ENCODE results near the gene TSHZ1.
A peak's percentile ranks its signal among the peaks of the same experiment; 100 is the strongest.

TSHZ1 gene

GRCh38 chr18:75222407-75222806 is 11.8 kb downstream of the TSHZ1 start:
- no peak for DNase-seq

- DNase-seq = no peak
These were observed 13.2 kb downstream of the TSHZ1 start for GRCh38 chr18:75223687-75224347.

DNA sequence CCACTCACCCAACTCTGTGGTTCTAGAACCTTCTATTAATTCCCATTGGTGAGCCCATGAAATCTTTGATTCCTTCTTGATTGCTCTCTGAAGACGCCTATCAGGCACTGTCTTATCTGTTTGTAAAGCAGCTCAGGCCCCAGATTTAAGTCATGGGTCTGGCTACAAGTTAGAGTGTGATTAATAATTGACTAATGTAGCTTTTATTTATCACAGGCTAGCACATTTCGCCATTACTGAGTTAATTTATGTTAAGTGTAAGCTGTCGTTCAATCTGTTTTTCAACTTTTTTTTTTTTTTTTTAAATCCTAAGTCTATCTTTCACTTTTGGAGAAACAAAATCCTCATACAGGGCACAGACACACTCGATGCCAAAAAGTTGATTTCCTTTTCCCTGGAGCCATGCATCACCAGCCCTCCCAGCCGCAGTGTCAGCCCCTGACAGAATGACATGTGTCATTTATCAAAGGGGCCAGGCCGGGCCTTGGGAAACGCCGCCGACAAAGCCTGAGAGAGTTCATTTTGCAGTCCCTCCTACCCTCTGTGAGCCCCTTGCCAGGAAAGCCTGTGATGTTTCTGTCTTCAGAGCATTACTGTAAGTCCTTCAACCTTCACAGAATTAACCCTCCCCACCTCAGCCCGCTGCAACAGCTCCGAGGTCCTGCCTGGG is 15.8 kb downstream of the TSHZ1 start:
- no peak for DNase-seq

DNA sequence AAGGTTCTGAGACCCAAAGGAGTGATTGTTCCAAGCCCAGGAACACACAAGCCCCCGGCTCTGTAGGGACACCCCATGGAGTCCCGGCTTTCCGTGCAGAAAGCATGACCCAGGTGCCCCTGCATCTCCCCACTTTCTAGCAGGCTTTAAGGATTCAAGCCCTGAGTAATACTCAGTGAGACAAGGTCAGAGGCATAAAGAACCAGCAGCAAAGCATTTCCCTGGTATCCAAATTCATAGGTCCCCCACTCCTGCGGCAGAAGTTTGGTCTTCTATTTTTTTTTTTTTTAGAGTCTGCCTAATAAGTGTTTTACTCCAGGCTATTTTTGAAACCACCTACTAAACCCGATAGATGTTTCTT is 16.3 kb downstream of the TSHZ1 start:
- DNase-seq = no peak

- no peak for DNase-seq
These were observed 17.1 kb downstream of the TSHZ1 start for GRCh38 chr18:75227535-75228296.

DNA sequence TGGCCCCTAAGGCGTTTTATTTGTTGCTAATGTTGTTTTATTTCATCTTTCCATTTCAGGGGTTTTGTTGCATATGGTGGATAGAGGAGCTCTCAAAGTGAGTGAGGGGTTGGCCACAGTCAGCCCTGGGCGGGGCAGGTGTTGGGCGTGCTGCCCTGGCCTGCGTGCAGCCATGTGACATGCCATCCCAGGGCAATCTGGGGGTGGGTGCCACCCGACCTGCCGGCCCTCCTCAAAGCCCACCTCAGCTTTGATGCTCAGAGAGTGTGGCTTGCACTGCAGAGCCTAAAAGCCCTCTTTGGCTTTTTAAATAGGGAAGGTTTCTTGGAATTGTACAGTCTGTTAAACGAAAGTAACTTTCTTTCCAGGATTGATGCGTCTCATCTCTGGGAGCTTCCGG is 18.4 kb downstream of the TSHZ1 start:
- DNase-seq = no peak

GRCh38 chr18:75229437-75229836 is 18.8 kb downstream of the TSHZ1 start:
- DNase-seq = no peak

- DNase-seq = no peak
These were observed 19.8 kb downstream of the TSHZ1 start for GRCh38 chr18:75230163-75231052.

DNA sequence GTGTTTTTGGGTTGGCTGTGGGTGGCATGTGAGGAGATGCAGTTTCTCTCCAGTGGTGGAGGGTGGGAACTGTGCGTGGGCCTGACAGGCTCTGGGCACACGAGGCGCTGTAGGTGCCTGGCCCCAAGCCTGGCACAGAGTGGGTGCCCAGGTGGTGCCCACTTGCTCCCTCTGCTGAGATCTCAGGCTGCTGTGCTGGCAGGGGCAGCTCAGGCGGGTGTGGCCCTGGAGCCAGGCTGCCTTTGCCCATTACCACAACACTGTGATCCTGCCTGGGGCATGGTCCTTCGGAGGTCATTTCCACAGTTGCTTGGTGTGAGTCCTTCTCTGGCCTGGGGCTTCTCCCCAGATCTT is 20.4 kb downstream of the TSHZ1 start:
- no peak for DNase-seq

GRCh38 chr18:75234901-75235300 is 24.3 kb downstream of the TSHZ1 start:
- DNase-seq = no peak

DNA sequence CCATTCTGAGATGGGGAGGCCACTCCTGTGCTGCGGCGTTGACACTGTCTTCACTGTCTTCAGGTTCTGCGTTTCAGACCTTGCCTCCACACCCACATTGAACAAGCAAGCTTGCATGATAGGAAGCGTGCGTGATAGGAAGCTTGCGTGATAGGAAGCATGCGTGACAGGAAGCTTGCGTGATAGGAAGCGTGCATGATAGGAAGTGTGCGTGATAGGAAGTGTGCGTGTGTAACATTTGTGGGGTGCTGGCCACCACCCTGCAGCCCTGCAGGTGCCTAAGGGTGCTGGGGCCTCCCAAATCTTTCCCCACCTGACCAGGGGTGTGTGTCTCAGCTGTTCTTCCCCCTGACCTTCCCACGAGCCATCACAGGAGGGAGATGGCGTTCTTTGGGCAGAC is 25.3 kb downstream of the TSHZ1 start:
- DNase-seq = no peak

- no peak for DNase-seq
These were observed 27.5 kb downstream of the TSHZ1 start for GRCh38 chr18:75238100-75238499.

DNA sequence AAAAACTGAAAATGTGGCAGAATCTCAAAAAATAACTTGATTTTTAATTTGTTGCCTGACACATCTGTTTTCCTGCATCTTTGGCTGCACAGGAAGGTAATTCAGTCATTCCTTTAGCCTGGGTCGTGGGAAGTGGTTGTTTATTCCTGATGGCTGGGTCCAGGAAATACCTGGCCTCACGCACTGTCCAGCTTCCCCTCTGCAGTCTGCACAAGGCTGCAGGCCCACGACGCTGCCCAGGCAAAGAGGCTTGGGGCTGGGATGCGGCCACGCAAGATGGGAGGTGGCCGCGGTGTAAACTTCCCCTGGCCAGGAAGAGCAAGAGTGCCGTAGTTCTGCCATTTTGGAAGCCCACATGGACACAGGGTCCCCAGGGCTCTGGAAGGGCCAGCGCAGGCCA is 28.2 kb downstream of the TSHZ1 start:
- no peak for DNase-seq

GRCh38 chr18:75240433-75240832 is 29.8 kb downstream of the TSHZ1 start:
- no peak for DNase-seq

- no peak for DNase-seq
These were observed 31.1 kb downstream of the TSHZ1 start for GRCh38 chr18:75241705-75242104.

DNA sequence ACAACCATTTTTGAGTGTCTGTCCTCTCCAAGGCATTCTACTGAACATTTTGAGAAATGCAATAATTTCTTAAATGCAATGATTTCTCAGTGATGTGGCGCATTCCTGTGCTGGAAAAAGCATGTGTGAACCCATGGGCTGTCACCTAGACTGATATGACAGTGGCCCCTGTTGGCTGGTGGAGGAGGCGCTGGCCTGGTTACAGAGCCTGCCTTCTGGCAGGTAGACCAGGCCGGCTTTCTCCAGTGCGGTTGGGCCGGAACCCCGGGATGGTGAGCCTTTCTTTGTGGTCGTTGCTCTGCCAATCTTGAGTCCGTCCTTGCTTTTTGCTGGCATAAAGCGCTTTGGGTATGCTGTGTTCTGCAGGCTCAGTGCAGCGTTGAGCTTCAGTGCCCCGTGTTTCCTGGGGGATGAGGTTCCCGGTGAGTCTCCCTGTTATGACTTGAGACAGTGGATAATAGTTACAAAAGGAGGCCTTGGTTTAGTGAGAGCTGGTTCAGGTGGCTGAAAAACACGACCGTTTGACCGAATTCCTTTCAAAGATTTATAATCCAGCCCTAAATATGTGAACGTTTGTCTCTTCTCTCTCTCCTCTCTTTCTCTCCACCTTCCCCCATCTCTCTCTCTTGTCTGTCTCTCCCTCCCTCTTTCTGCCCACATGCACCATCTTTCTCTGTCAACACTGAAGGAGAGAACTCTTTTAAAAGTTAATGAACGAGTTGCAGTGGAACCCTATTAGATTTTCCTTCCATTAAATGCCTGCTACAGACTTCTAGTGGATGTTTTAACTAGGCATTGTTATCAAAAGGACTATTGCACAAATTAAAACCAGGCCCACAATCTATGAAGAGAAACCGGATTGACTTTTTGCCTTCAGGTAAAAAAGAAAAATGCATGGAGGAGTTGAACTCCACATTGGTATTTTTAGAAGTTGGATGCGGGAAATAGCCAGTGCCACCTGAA is 34.0 kb downstream of the TSHZ1 start:
- DNase-seq = peak; percentile 33

- no peak for DNase-seq
These were observed 36.4 kb downstream of the TSHZ1 start for GRCh38 chr18:75246721-75247610.

DNA sequence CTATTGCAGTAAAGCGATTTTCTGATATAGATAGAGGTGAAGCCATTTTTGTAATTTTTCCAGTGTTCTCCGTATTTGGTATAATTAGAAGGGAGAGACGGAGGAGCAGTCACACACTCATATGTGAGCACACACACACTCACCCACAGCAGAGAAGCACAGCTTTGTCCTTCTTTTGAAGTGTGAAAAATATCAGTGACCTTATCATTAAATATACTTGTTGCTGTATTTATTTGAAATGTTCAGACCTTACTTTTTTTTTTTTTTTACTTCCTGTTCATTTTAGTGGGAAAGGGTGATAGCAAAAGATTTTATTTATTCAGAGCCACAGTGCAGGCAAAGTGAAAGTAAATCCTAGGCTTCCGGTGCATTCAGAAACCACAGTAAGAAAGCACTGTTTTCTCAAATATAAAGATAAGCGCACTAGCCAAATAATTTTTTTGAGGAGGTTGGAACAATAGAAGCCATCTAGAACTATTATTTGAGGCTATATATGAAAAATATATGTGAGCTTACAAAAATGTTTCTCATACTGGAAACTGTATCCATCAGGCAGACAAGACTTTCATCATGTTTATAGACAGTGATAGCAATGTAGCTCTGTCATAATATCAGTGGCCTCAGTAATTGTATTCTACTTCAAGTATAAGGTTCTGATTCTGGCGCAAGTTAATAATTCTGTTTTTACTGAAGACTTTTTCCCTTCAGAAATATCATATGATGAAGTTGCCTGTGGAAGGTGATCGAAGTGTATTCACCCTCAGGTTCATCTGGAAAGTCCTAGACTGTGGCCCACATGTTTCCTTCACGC is 37.2 kb downstream of the TSHZ1 start:
- DNase-seq = peak; percentile 58

DNA sequence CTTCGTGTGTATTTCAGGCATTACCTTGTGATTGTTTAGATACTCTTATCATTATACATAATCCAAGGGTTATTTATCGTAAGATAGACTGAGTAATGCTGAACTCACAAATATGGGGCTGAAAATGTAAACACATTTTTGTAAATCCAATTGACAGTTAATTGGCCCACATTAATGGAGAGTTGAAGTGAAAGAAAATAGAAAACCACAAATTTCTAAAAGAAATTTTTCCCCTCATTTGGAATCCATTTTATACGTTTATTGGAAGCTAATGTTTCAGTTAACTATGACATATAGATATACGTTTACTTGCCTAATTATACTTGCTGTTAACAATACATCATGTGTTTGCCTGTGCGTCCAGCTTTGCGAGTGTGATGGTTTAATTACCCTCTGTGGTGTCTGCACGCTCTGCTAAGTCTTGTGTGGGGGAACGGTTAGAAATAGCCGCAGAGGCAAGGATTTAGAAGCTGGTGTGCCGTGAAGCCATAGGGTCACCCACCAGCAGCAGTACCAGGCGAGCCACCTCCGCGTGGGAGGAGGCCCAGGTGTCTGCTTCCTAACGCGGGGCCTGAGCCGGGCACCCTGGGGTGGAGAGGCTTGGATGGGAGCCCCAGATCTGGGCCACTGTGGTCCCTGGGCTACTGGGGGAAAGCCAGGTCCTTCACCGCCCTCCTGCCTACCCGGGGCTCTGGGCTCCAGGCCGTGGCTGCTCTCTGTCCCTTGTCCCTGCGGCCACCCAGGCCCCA is 38.0 kb downstream of the TSHZ1 start:
- DNase-seq = no peak

All from CD4-positive, alpha-beta T cell treated with Interleukin-10 for 1 hour (primary cell).